ENCODE measurements around the gene RAD51B.

RAD51B gene

GRCh38 chr14:68147303-68147702 is 327.7 kb downstream of the RAD51B start:
- Histone ChIP-seq H3K27ac (peak overlapping the region in 13 of 21 experiments; percentile 7 to 80 (median 54)), H3K4me3 (no peak overlapping the region)

GRCh38 chr14:68148276-68148675 is 328.7 kb downstream of the RAD51B start:
- H3K27ac ChIP-seq, result peak overlapping the region in 1 of 21 experiments; percentile 64

DNA sequence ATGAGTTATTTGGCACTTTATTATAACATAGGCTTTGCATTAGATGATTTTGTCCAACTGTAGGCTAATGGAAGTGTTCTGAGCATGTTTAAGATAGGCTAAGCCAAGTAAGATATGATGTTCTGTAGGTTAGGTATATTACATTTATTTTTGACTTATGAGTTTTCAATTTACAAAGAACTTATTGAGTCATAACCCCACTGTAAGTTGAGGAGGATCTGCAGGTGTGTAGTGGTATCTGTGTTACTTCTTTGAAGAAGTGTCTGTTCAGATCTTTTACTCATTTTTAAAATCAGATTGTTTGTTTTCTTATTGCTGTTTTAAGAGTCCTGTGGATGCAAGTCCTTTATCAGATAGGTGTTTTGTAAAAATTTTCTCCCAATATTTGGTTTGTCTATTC is 329.2 kb downstream of the RAD51B start:
- Histone ChIP-seq H3K27ac (no peak overlapping the region), H3K4me3 (no peak overlapping the region)

More at GRCh38 chr14:68148276-68148675, 328.7 kb downstream of the RAD51B start:
- H3K4me3 ChIP-seq, result no peak overlapping the region

DNA sequence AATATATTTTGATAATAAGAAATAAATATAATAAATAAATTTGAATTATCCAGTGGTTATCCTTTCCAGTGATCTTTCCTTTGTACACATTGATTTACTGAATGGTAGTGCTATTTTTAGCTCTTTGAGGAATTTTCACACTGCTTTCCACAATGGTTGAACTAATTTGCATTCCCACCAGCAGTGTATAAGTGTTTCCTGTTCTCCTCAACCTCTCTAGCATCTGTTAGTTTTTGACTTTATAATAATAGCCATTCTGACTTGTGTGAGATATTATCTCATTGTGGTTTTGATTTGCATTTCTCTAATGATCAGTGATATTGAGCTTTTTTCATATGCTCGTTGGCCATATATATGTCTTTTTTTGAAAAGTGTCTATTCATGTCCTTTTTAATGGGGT is 333.7 kb downstream of the RAD51B start:
- no peak overlapping the region for H3K4me3 ChIP-seq
- no peak overlapping the region for H3K27ac ChIP-seq

DNA sequence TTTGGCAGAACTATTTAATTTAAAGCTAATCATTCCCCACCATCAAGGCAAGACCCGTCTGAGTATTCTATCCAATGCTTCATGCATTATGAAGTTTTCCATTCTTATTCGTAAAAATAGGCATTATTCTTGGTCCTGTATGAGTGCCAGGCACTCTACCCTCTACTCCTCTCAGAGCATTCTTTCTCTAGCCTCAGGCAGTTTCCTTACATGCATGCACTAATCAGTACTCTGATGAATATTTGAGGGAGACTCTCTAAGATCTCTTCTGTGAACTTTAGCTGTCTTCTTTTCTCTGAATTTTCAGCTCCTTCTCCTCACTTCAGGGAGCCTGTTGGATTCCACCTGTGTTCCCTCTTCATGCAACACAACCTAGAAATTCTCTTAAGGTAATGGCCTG is 334.7 kb downstream of the RAD51B start:
- Histone ChIP-seq H3K4me3 (no peak overlapping the region), H3K27ac (no peak overlapping the region)

- H3K27ac ChIP-seq, result peak overlapping the region in 11 of 21 experiments; percentile 8 to 62 (median 42)
- no peak overlapping the region for H3K4me3 ChIP-seq
Measured at GRCh38 chr14:68157971-68158371, 338.4 kb downstream of the RAD51B start.

- no peak overlapping the region for H3K4me3 ChIP-seq
- H3K27ac ChIP-seq, result peak overlapping the region in 9 of 21 experiments; percentile 8 to 62 (median 28)
Measured at GRCh38 chr14:68158640-68159039, 339.1 kb downstream of the RAD51B start.

DNA sequence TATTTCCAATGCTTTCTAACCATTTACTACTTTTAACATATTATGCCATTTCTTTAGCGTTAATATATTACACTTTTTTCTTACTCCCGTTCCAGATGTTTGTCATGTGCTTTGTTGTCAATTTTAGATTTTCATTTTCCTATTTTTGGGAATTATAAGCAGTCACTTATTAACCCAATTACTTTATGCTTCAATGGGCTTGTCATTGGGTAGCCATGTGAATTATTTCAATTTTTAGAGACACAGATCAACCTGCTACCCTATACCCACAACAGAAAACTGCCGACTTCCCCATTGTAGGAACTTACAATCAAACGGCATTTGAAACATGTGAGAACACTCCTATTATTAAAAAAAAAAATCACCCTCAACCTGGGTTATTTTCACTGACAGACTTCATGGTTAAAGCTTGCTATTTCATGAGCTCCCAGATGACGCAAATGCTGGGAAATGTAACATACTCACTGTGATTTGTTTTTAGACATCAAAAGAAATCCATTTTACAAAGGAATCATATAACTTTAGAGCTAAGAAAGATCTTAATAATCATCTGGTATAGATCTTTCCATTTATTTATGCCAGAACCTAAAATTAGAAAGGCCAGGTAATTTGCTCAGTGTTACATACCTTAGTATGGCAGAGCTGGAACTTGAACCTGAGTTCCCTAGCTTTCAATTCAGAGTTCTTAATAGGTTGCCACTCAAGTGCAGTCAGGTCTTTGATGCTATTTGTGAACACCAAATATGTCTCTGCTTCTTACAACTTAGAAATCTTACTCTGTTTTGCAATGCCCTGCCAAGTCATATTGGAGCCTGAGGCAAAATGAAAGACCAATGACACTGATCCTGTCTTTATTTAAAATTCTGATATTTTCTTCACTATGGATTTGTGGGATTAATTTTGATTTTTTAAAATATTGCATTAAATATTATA is 340.4 kb downstream of the RAD51B start:
- H3K27ac ChIP-seq, result peak overlapping the region in 1 of 21 experiments; percentile 39
- H3K4me3 ChIP-seq, result no peak overlapping the region

DNA sequence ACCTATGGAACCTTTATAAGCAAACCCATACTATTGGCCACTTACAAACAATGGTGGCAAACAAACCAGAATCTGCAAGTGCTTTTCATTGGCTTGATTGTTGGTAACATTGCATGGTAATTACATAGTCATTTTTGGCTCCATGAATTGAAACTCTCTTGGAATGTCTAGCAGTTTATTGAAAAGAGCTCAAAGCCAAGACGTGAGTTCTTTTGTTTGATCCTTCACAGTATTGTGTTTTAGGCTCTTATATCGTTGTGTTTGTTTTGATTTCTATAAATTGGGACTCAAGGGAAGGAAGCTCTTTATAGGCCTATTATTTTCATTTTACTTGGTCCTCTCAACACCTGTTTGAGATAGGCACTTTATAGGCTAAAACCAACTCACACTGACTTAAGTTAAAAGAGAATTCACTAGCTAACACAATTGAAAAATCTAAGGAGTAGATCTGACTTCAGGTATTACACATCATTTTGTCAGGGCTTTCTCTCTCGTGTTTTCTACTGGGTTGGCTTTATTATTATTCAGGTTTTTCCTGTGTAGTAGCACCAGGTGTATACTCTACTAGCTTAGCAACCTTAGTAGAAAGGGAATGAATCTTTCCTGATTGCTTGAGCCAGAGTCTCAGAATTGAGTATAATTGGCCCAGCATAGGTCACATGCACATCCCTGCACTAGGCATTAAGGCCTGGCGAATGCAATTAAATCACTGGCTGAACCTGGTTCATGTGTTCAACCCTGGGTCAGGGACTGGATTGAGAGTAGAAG is 341.4 kb downstream of the RAD51B start:
- Histone ChIP-seq H3K4me3 (no peak overlapping the region), H3K27ac (peak overlapping the region in 4 of 21 experiments; percentile 6 to 55 (median 24))

GRCh38 chr14:68162887-68163286 is 343.3 kb downstream of the RAD51B start:
- Histone ChIP-seq H3K27ac (peak overlapping the region in 1 of 21 experiments; percentile 25), H3K4me3 (no peak overlapping the region)

GRCh38 chr14:68164711-68165113 is 345.1 kb downstream of the RAD51B start:
- Histone ChIP-seq H3K4me3 (no peak overlapping the region), H3K27ac (peak overlapping the region in 3 of 21 experiments; percentile 24 to 43 (median 36))

DNA sequence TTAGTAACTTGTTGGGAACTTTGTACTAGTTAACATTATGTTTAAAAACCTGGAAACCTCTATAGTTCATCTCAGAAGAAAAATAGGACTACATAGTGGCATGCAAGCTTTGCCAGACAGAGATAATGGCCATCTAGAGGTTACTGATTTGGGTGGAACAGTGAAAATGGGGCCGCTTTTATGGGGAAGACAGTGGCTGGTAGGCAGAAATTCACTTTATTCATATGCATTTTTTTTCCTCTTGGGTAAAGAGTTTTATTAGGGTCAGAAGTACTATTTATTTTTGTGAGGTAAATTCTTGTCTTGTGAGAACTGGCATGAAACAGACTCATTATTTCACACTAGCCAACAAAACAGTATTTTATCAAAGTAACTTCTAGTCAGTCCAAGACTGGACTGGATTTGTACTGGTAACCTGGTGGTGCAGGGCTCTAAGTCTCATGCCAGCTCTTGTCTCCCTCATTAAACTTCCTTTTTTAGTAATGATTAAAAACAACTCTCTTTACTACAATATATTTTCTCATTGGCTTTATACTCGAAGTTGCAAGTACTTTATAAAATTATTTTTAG is 345.8 kb downstream of the RAD51B start:
- Histone ChIP-seq H3K4me3 (no peak overlapping the region), H3K27ac (peak overlapping the region in 2 of 21 experiments; percentile 24 to 36)

DNA sequence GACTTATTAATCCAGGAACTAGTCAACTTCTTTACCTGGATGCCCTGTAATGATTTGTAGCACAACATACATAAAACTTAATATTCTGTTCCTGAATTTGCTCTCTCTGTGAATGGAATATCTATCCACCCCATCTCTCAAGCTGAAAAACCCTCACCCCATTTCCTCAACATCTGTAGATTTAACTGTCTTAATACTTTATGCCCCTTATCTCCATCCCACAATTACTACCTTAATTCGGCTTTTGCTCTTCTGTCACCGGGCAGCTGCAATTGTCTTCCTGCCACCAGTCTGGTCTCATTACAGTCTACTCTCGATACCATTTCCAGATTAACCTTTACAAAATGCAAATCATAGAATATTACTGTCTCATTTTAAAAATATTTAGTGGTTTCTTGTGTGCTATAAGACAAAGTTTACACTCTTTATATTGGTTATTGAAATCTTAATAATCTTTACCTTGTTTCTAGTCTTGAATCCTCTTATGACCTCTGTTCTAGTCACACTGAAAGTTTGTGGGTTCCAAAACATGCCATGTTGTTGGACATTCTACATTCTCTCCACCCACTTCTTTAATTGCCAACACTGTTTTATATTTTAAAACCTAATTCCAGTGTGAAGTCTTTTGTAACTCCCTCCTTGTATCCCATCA is 347.3 kb downstream of the RAD51B start:
- no peak overlapping the region for H3K4me3 ChIP-seq
- no peak overlapping the region for H3K27ac ChIP-seq

DNA sequence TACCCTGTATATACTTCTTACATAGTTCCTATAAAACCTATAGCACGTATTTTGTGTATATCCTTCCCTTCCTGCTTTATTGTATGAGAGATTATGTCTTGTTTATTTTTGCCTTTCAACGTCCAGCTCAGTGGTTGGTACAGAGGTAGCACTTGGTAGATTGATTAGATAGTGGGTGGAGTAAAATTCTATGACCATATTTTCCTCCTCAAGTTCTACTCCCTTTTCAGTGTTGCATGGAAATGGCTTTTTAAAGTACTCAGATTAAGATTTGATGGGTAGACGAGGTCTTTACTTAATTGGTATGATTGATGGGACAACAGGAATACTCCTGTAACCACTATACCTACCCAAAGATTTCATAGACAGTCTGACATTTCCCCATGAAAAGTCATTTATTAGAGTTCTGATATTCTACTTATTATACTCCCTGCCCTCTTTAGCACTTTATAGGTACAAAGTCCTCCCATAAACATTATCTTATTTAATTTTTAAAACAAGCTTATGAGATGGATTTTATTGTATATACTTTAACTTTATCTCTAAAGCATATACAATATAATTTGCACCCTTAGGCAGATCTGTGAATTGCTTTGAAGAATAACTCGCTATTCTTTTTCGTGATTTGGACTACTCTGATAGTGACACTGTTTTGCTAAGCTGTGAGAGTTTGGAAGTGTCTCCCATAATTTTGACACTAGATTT is 348.0 kb downstream of the RAD51B start:
- no peak overlapping the region for H3K4me3 ChIP-seq
- no peak overlapping the region for H3K27ac ChIP-seq

DNA sequence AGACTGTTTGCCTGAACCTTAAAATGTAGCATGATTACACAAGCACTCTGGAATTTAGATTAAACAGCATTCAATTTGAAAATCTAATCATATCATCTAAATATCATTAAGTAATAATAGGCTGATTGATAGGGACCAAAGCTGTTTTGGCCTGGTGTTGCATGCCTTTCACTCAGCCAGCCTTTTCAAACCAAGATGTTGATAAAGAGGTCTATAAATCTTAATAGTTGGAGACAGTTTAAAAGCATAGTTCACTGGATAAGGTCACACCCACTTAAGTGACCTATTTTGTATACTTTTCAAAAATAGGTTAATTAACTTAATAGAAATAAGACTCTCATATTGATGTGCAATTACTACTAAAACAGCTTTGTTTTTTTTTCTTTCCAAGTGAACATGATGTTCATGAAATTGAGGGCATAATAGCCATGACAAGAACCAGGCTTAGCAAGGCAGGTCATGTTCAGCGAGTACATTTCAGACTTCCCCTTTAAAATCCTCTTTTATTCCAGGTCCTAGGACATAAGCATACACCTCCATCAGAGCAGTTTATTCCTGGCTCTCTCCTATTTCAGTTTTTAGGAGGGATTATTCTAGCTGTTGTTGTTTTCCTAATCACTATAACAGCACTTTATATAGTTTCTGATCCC is 349.0 kb downstream of the RAD51B start:
- no peak overlapping the region for H3K27ac ChIP-seq
- no peak overlapping the region for H3K4me3 ChIP-seq

- Histone ChIP-seq H3K27ac (peak overlapping the region in 4 of 21 experiments; percentile 13 to 44 (median 36)), H3K4me3 (no peak overlapping the region)
Measured at GRCh38 chr14:68172216-68172615, 352.6 kb downstream of the RAD51B start.

DNA sequence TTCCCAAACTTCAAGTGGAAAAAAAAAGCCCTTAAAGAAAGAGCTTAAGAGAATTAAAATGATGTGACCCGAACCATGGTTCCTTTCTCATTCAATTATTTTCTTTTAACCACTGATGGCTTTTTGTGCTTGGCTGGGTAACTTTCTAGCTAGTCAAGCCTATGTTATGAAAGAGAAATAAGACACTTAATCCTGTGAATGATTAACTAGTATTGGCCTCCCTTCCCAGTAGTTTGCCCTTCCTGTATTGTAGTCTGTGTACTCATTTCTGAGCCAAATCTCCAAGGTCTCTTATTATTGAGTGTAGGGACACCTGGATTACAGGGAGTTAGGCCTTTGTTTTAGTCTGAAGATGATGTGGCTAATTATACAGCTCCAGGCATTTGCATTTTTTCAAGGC is 353.0 kb downstream of the RAD51B start:
- no peak overlapping the region for H3K4me3 ChIP-seq

DNA sequence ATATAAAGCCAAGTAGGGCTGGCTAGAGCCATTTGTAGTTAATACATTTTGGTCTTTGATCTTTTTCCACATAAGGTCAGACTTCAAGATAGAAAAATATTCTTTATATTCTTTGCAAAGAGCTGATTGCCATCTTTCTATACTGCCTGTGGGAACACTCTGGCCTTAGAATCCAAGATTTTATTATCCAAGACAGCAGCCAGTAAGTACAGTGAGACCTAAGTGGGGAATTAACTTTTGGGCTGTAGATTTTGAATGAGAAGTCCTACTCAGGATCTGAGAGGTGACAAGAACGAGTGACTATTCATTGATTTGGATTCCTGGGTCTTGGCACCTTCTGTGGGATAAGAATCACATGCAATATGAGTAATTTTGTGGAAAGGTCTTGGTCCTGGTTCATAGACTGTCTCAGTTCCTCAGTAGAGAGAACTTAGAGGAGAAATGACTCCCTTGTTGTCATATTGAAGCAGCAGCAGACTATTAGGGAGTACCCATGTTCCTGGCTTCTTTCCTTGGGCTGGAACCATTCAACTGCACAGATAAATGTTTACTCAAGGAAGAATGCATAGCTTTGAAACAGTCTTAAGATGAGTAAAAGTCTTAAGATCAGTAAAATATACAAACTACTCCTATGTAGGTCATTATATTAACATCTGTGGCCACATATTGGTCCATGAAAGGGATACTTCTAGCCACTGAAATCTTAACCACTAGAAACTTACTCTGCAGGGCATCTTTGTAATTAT is 353.8 kb downstream of the RAD51B start:
- no peak overlapping the region for H3K4me3 ChIP-seq
- H3K27ac ChIP-seq, result peak overlapping the region in 3 of 21 experiments; percentile 13 to 62 (median 22)

More for the DNA sequence above, 353.0 kb downstream of the RAD51B start:
- H3K27ac ChIP-seq, result peak overlapping the region in 5 of 21 experiments; percentile 13 to 62 (median 37)

All from skin epidermis (tissue), 12 donors.